PC-3 (cell line): ENCODE results near the gene MAPK12. TPM values are rescaled to one million over a fixed set of nuclear protein-coding genes. Genes with fewer than 3 reads are reported as not detected.

Experiments used
- ATAC-seq: fragments of 200-7000 bp; cut with Tn5 transposase; 2 replicates; pipeline ENCODE4 v1.9.1; 2020; ENCODE audit warnings: mild to moderate bottlenecking, moderate library complexity
- BruUV-seq: library from RNA; stranded (reverse); fragments of 400-500 nt; replicated peaks from 2 replicates; lab custom pipeline; 2021; lab: Mats Ljungman, UMichigan
- CTCF ChIA-PET: fragments of 300-600 bp; sonication (Branson Sonifier 250); formaldehyde crosslinking; loops from one replicate; lab custom pipeline; 2022; ENCODE audit warnings: antibody characterized with exemption; lab: Charles Lee
- POLR2A ChIA-PET: fragments of 300-600 bp; sonication (Branson Sonifier 250); formaldehyde crosslinking; loops from one replicate; lab custom pipeline; 2022; ENCODE audit warnings: antibody characterized with exemption; ENCODE audit not compliant: unreplicated experiment; lab: Charles Lee
- DNase-seq: peaks from one replicate; pipeline ENCODE4 v3.0.0-alpha.2; 2015
- H2AFZ ChIP-seq: fragments of 300-600 bp; sonication (generic); 2 replicates; pipeline ENCODE4 v1.6.0; 2016; ENCODE audit warnings: antibody characterized with exemption, low read length
- H3F3A ChIP-seq: fragments of 300-600 bp; sonication (generic); one replicate; pipeline ENCODE4 v1.6.0; 2017; ENCODE audit warnings: antibody characterized with exemption, low read length, control low read depth, mild to moderate bottlenecking; ENCODE audit not compliant: unreplicated experiment
- H3K27ac ChIP-seq: fragments of 300-600 bp; sonication (generic); 2 replicates; pipeline ENCODE4 v1.5.1; 2016; ENCODE audit warnings: mild to moderate bottlenecking, low read length
- H3K27me3 ChIP-seq: fragments of 300-600 bp; sonication (generic); 2 replicates; pipeline ENCODE4 v1.6.1; 2016; ENCODE audit warnings: low read length, mixed read lengths
- H3K36me3 ChIP-seq: fragments of 300-600 bp; sonication (generic); 2 replicates; pipeline ENCODE4 v1.6.1; 2016; ENCODE audit warnings: low read depth, mixed run types, low read length, mixed read lengths
- H3K4me1 ChIP-seq: fragments of 300-600 bp; sonication (generic); 2 replicates; pipeline ENCODE4 v1.5.1; 2016; ENCODE audit warnings: low read length; ENCODE audit not compliant: insufficient read depth
- H3K4me2 ChIP-seq: fragments of 300-600 bp; sonication (generic); 2 replicates; pipeline ENCODE4 v1.6.0; 2016; ENCODE audit warnings: low read length
- H3K4me3 ChIP-seq: fragments of 300-600 bp; sonication (generic); 2 replicates; pipeline ENCODE4 v1.5.1; 2016; ENCODE audit warnings: mild to moderate bottlenecking, low read length, mixed read lengths
- H3K79me2 ChIP-seq: fragments of 300-600 bp; sonication (generic); 2 replicates; pipeline ENCODE4 v1.6.1; 2017; ENCODE audit warnings: low read length, mixed read lengths
- H3K9ac ChIP-seq: fragments of 300-600 bp; sonication (generic); 2 replicates; pipeline ENCODE4 v1.6.0; 2016; ENCODE audit warnings: mild to moderate bottlenecking, low read length
- H3K9me2 ChIP-seq: fragments of 300-600 bp; sonication (generic); replicated peaks from 2 replicates; pipeline ENCODE4 v1.6.1; 2016; ENCODE audit warnings: mixed run types, low read length, mixed read lengths
- H3K9me3 ChIP-seq: fragments of 300-600 bp; sonication (generic); 2 replicates; pipeline ENCODE4 v1.6.1; 2016; ENCODE audit warnings: low read length, mixed read lengths
- H4K20me1 ChIP-seq: fragments of 300-600 bp; sonication (generic); 2 replicates; pipeline ENCODE4 v1.6.1; 2016; ENCODE audit warnings: low read length, mixed read lengths
- CTCF ChIP-seq: fragments of 300-600 bp; sonication (generic); conservative IDR thresholded peaks from 2 replicates; pipeline ENCODE4 v1.5.1; 2017; ENCODE audit warnings: antibody characterized with exemption, low read depth, mild to moderate bottlenecking, low read length
- EZH2 ChIP-seq: fragments of 300-600 bp; sonication (generic); IDR thresholded peaks from one replicate; pipeline ENCODE4 v1.6.1; 2017; ENCODE audit warnings: antibody characterized with exemption, mild to moderate bottlenecking, low read length; ENCODE audit not compliant: unreplicated experiment
- EZH2phosphoT487 ChIP-seq: fragments of 300-600 bp; sonication (generic); IDR thresholded peaks from 2 replicates; pipeline ENCODE4 v1.6.1; 2018; ENCODE audit warnings: mild to moderate bottlenecking, antibody characterized with exemption, low read length, borderline replicate concordance
- intact Hi-C: fragments of 100-400 bp; cut with micrococcal nuclease; formaldehyde crosslinking; loops from 2 replicates; pipeline ENCODE4 v1.9.0; 2023
- total RNA-seq: library from RNA; depleted of rRNA; stranded (reverse); fragments of >200 nt; gene quantifications from 2 replicates; pipeline ENCODE4 v1.2.3, GENCODE V29; 2014

The MAPK12 gene
- total RNA-seq, 1 experiment from 2014 or later: 22.4 TPM

DNA sequence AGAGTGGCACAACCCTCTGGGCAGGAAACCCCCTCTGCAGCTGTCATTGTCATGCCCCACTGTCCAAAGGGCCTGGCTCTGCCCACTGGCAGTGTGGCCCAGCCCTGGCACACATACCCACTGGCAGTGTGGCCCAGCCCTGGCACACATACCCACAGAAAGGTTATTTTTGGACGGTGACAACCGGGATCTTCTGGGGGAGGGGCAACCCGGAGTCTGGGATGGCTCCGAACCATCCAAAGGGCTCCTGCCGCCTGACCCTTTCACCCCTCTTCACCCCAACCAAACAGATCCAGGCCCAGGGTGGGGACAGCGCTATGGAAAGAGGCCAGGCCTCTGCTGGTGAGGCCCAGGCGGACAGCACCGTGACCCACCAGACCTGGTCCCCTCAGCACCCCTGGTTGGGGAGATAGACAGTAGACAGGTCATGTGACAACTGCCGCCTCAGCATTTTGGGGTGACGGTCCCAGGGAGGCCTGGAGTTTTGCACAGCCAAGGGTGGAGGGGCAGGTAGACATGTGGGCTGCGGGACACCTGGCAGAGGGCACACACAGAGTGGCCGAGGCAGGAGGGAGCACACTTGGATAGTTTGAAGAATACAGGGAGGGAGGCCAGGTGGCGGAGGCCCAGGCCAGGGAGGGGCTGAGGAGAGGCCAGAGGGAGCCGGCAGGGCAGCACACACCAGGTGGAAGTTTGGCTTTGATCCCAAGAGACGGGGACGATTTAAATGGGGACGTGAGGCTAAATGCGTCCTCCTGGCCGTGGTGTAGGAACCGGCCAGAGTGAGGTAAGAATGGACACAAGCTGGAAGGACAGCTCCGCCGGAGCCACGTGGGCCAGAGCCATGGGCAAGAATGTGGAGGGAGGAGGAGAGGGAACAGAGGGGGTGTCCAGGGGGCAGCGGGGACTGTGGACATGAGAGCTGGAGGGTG is 2.9 kb downstream of the MAPK12 start:
- no peaks in the 10 kb centered on the region for H3K9me3 ChIP-seq
- peaks cover 10% of the 10 kb centered on the region for H3K4me1 ChIP-seq
- H3K9ac ChIP-seq: no peak overlapping the region
- no peak overlapping the region for H3K4me2 ChIP-seq
- ChIA-PET POLR2A (no interaction called here), CTCF (no interaction called here)
- no peaks in the 10 kb centered on the region for H4K20me1 ChIP-seq
- H3K79me2 ChIP-seq: peaks cover 10% of the 10 kb centered on the region
- no peak for DNase-seq
- no peak for ATAC-seq
- no peaks in the 10 kb centered on the region for H3K9me2 ChIP-seq
- no peak overlapping the region for H3K27ac ChIP-seq
- no peaks in the 10 kb centered on the region for H3K36me3 ChIP-seq
- no TSS peak for BruUV-seq
- no peak for TF ChIP-seq CTCF
- no peak for TF ChIP-seq EZH2
- H3K27me3 ChIP-seq: no peaks in the 10 kb centered on the region
- intact Hi-C loops: no loop called here
- H3K4me3 ChIP-seq: no peak overlapping the region
- no peaks in the 10 kb centered on the region for H3F3A ChIP-seq
- H2AFZ ChIP-seq: no peak overlapping the region

DNA sequence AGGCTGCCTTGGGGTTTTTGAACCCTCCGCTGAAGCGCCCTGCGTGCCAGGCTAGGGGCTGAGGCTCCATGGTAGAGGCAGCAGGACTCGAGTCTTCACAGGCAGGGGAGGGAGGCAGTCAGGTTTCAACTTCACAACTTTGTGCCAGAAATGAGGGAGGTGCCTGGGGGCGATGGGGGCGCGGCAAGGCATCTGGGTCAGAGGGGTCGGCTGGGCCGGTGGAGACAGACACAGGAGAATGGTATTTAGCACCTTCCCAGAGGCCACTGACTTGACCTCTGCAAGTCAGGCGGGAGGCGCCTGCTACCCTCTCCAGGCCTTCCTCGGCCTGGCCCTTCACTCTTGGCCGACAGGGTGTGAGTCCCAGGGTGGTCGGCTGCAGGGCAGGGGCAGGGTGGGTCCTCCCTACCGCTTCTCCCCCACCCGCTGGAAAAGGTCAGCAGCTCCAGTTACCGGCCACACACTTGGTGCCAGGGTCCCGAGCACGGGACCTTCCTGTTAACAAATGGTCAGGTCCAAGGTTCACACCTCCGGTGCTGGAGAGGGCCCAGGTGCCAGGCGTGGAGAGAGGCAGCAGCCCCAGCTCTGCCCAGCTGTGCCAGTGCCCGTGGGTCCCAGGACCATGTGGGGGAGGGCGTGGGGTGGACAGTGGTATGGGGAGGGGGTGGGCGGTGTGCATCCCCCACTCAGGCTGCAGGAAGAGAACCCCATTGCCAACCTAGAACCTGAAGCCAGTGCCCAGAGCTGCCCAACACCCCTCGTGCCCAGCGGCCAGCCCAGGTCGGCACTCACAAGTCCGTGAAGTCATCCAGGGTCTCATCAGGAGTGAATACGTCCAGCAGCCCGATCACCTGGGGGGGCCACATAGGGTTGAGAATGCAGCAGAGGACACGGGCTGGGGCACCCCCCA is 3.8 kb downstream of the MAPK12 start:
- Histone ChIP-seq H3K4me3 (no peak overlapping the region), H3F3A (no peaks in the 10 kb centered on the region), H3K9me3 (no peaks in the 10 kb centered on the region), H3K27ac (no peak overlapping the region), H4K20me1 (no peaks in the 10 kb centered on the region), H2AFZ (no peak overlapping the region), H3K79me2 (peaks cover 10% of the 10 kb centered on the region), H3K9me2 (no peaks in the 10 kb centered on the region), H3K36me3 (no peaks in the 10 kb centered on the region), H3K27me3 (no peaks in the 10 kb centered on the region), H3K4me2 (no peak overlapping the region), H3K4me1 (peaks cover 7% of the 10 kb centered on the region), H3K9ac (no peak overlapping the region)
- POLR2A ChIA-PET: no interaction called here
- DNase-seq: no peak
- no TSS peak for BruUV-seq
- no peak for TF ChIP-seq EZH2phosphoT487
- TF ChIP-seq EZH2: no peak
- no peak for TF ChIP-seq CTCF
- ATAC-seq: no peak
- intact Hi-C loops: no loop called here
- CTCF ChIA-PET: no interaction called here
